H1 (cell line): ENCODE results near the gene C22orf31. TPM values are rescaled to one million over a fixed set of nuclear protein-coding genes. Genes with fewer than 3 reads are reported as not detected.
A peak's percentile ranks its signal among the peaks of the same experiment; 100 is the strongest.

Experiments used
- CTCF ChIA-PET: fragments of 300-600 bp; sonication (Branson Sonifier 250); formaldehyde crosslinking; loops from one replicate; lab custom pipeline; 2021; ENCODE audit not compliant: partially characterized antibody; lab: Charles Lee
- POLR2A ChIA-PET: fragments of 300-600 bp; sonication (Branson Sonifier 250); formaldehyde crosslinking; loops from one replicate; lab custom pipeline; 2021; ENCODE audit warnings: inconsistent platforms; ENCODE audit not compliant: partially characterized antibody; lab: Charles Lee
- DNase-seq, 2 experiments: peaks; one replicate each; pipeline versions ENCODE4 v3.0.0 to v3.0.0-alpha.2; 2010 to 2022; ENCODE audit warnings: low spot score in 2 of 2, low read depth in 1 of 2, mixed read lengths in 1 of 2
- FAIRE-seq: peaks from 2 replicates; lab custom pipeline; 2011; peaks lifted over from hg19 to GRCh38; lab: Jason Lieb, UNC
- H2AFZ ChIP-seq: 2 replicates; pipeline ENCODE4 v1.8.1; 2012; ENCODE audit warnings: low read length, inconsistent platforms
- H2AK5ac ChIP-seq: 2 replicates; pipeline ENCODE4 v1.6.1; 2013; ENCODE audit warnings: low read depth, low read length
- H2BK120ac ChIP-seq: replicated peaks from 2 replicates; pipeline ENCODE3; 2013; ENCODE audit warnings: low read depth, low read length, inconsistent platforms
- H2BK12ac ChIP-seq: 2 replicates; pipeline ENCODE4 v1.6.1; 2013; ENCODE audit warnings: low read depth, low read length
- H2BK15ac ChIP-seq: 2 replicates; pipeline ENCODE4 v1.6.1; 2013; ENCODE audit warnings: low read length
- H2BK20ac ChIP-seq: 2 replicates; pipeline ENCODE4 v1.6.1; 2013; ENCODE audit warnings: low read length
- H2BK5ac ChIP-seq: 2 replicates; pipeline ENCODE4 v1.6.1; 2013; ENCODE audit warnings: low read depth, low read length
- H3K14ac ChIP-seq: 2 replicates; pipeline ENCODE4 v1.6.1; 2013; ENCODE audit warnings: inconsistent platforms; ENCODE audit not compliant: insufficient read length
- H3K18ac ChIP-seq: 2 replicates; pipeline ENCODE4 v1.6.1; 2013; ENCODE audit warnings: low read length; ENCODE audit errors: extremely low read depth
- H3K23ac ChIP-seq: 2 replicates; pipeline ENCODE4 v1.6.1; 2013; ENCODE audit warnings: inconsistent platforms; ENCODE audit not compliant: insufficient read length
- H3K23me2 ChIP-seq: 2 replicates; pipeline ENCODE4 v1.6.1; 2013; ENCODE audit warnings: low read depth, low read length
- H3K27ac ChIP-seq: 2 replicates; pipeline ENCODE4 v1.6.1; 2011; ENCODE audit warnings: low read depth, low read length, inconsistent platforms
- H3K27me3 ChIP-seq, 4 experiments: replicated peaks in 1 of 4; 1 replicate in 1 of 4; 2 replicates in 3 of 4; pipeline versions ENCODE4 v1.6.1 to v1.8.1; 2011 to 2013; ENCODE audit warnings: low read length in 3 of 4, mild to moderate bottlenecking in 3 of 4, inconsistent platforms in 2 of 4, mixed read lengths in 2 of 4, moderate library complexity in 1 of 4; ENCODE audit not compliant: control insufficient read depth in 3 of 4, insufficient read depth in 3 of 4; ENCODE audit errors: extremely low read depth in 1 of 4
- H3K36me3 ChIP-seq, 4 experiments: 2 replicates each; pipeline versions ENCODE4 v1.6.1 to v1.8.1; 2011 to 2013; ENCODE audit warnings: mild to moderate bottlenecking in 4 of 4, low read length in 3 of 4, moderate library complexity in 2 of 4, control low read depth in 1 of 4, inconsistent platforms in 1 of 4; ENCODE audit not compliant: insufficient read depth in 4 of 4, control insufficient read depth in 2 of 4
- H3K4ac ChIP-seq: replicated peaks from 2 replicates; pipeline ENCODE3; 2013; ENCODE audit warnings: low read length, low read depth, mixed read lengths, inconsistent platforms; ENCODE audit not compliant: insufficient read length
- H3K4me1 ChIP-seq, 4 experiments: replicated peaks in 1 of 4; 1 replicate in 1 of 4; 2 replicates in 3 of 4; pipeline versions ENCODE4 v1.6.1 to v1.8.1; 2011 to 2013; ENCODE audit warnings: low read length in 3 of 4, inconsistent platforms in 2 of 4, mixed read lengths in 1 of 4; ENCODE audit not compliant: insufficient read depth in 4 of 4, control insufficient read depth in 3 of 4
- H3K4me2 ChIP-seq, 2 experiments: 2 replicates each; pipeline versions ENCODE4 v1.6.1 to v1.8.1; 2011 to 2013; ENCODE audit warnings: low read depth in 2 of 2, low read length in 2 of 2, control low read depth in 1 of 2, inconsistent platforms in 1 of 2, mild to moderate bottlenecking in 1 of 2; ENCODE audit not compliant: insufficient read depth in 1 of 2
- H3K4me3 ChIP-seq, 4 experiments: fragments of 200-600, 300-600 bp in 1 of 4; sonication (generic), shearing (Covaris generic), sonication (Bioruptor Twin) in 1 of 4; 2 replicates each; pipeline versions ENCODE4 v1.5.1 to v1.8.1; 2011 to 2016; ENCODE audit warnings: low read length in 4 of 4, low read depth in 3 of 4, control low read depth in 2 of 4, inconsistent platforms in 2 of 4, mild to moderate bottlenecking in 2 of 4, mixed read lengths in 1 of 4, moderate library complexity in 1 of 4; ENCODE audit not compliant: insufficient read depth in 2 of 4; ENCODE audit errors: extremely low read depth in 1 of 4
- H3K56ac ChIP-seq: replicated peaks from 2 replicates; pipeline ENCODE3; 2013; ENCODE audit warnings: low read depth, mild to moderate bottlenecking, mixed read lengths, low read length, inconsistent platforms; ENCODE audit not compliant: insufficient read length
- H3K79me1 ChIP-seq: 2 replicates; pipeline ENCODE4 v1.6.1; 2013; ENCODE audit warnings: low read depth, low read length, control low read depth
- H3K79me2 ChIP-seq, 2 experiments: 2 replicates each; pipeline versions ENCODE4 v1.6.1 to v1.8.1; 2012 to 2013; ENCODE audit warnings: low read length in 2 of 2, mild to moderate bottlenecking in 2 of 2, inconsistent platforms in 1 of 2; ENCODE audit not compliant: insufficient read depth in 2 of 2, control insufficient read depth in 1 of 2
- H3K9ac ChIP-seq, 4 experiments: replicated peaks in 1 of 4; 1 replicate in 1 of 4; 2 replicates in 3 of 4; pipeline versions ENCODE4 v1.6.1 to v1.8.1; 2011 to 2013; ENCODE audit warnings: low read depth in 3 of 4, low read length in 3 of 4, control low read depth in 2 of 4, mild to moderate bottlenecking in 2 of 4, moderate library complexity in 2 of 4, inconsistent platforms in 1 of 4; ENCODE audit errors: extremely low read depth in 1 of 4
- H3K9me3 ChIP-seq, 2 experiments: 2 replicates each; pipeline versions ENCODE4 v1.6.1 to v1.8.1; 2012 to 2013; ENCODE audit warnings: mild to moderate bottlenecking in 2 of 2, moderate library complexity in 2 of 2, control low read depth in 1 of 2, inconsistent platforms in 1 of 2, low read depth in 1 of 2, low read length in 1 of 2, mixed read lengths in 1 of 2; ENCODE audit not compliant: insufficient read depth in 2 of 2
- H4K20me1 ChIP-seq, 2 experiments: replicated peaks in 1 of 2; 2 replicates each; pipeline versions ENCODE3 to v1.8.1; 2011 to 2013; ENCODE audit warnings: inconsistent platforms in 2 of 2, low read length in 2 of 2, mild to moderate bottlenecking in 1 of 2; ENCODE audit not compliant: insufficient read depth in 2 of 2, control insufficient read depth in 1 of 2
- H4K5ac ChIP-seq: 2 replicates; pipeline ENCODE4 v1.6.1; 2013; ENCODE audit warnings: low read length, low read depth, mixed read lengths, inconsistent platforms; ENCODE audit not compliant: insufficient read length
- H4K8ac ChIP-seq: 2 replicates; pipeline ENCODE4 v1.8.0; 2013; ENCODE audit warnings: mild to moderate bottlenecking, moderate library complexity, low read length, inconsistent platforms; ENCODE audit not compliant: insufficient read depth; ENCODE audit errors: extremely low read depth
- H4K91ac ChIP-seq: replicated peaks from 2 replicates; pipeline ENCODE3; 2013; ENCODE audit warnings: low read length, mixed read lengths, inconsistent platforms; ENCODE audit not compliant: insufficient read length
- BCL11A ChIP-seq, 2 experiments: IDR thresholded peaks; one replicate each; pipeline ENCODE4 v1.6.1; 2011; ENCODE audit warnings: low read depth in 2 of 2, low read length in 2 of 2, mild to moderate bottlenecking in 2 of 2
- CTBP2 ChIP-seq: IDR thresholded peaks from 2 replicates; pipeline ENCODE4 v1.7.0; 2011; ENCODE audit warnings: borderline replicate concordance, mild to moderate bottlenecking, moderate library complexity, mixed read lengths, low read length; ENCODE audit not compliant: insufficient read depth, insufficient read length
- HDAC6 ChIP-seq: IDR thresholded peaks from one replicate; pipeline ENCODE4 v1.7.1; 2012; ENCODE audit warnings: low read depth, mild to moderate bottlenecking, inconsistent platforms, low read length, moderate library complexity
- KDM4A ChIP-seq: IDR thresholded peaks from one replicate; pipeline ENCODE4 v1.7.1; 2012; ENCODE audit warnings: low read depth, mild to moderate bottlenecking, moderate library complexity, low read length, inconsistent platforms; ENCODE audit not compliant: severe bottlenecking
- SAP30 ChIP-seq: fragments of 300-600 bp; sonication (generic); IDR thresholded peaks from 2 replicates; pipeline ENCODE4 v1.7.1; 2012; ENCODE audit warnings: low read length, moderate library complexity, mild to moderate bottlenecking, inconsistent platforms; ENCODE audit not compliant: insufficient read depth, insufficient replicate concordance
- TBP ChIP-seq: IDR thresholded peaks from 2 replicates; pipeline ENCODE4 v1.6.1; 2011; ENCODE audit warnings: low read depth, low read length, improper control_type of control experiment
- TCF12 ChIP-seq: IDR thresholded peaks from 2 replicates; pipeline ENCODE4 v1.6.1; 2011; ENCODE audit warnings: low read depth, mild to moderate bottlenecking, low read length
- WGBS, 2 experiments: shearing (Covaris generic) in 1 of 2; methylation state at CpG; one replicate each; pipeline versions ENCODE4 v1.1.6 to v1.1.7; 2013 to 2015; ENCODE audit warnings: low lambda C conversion rate in 2 of 2, mixed read lengths in 2 of 2, inconsistent platforms in 1 of 2, low coverage in 1 of 2, missing lambda C conversion rate in 1 of 2; ENCODE audit not compliant: insufficient replicate concordance in 2 of 2, insufficient coverage in 1 of 2, insufficient read length in 1 of 2; ENCODE audit errors: extremely low coverage in 1 of 2, missing lambda C conversion rate in 1 of 2; 5-methylcytosine and 5-hydroxymethylcytosine counted together
- polyA plus RNA-seq, 7 experiments: library from polyadenylated mRNA; depleted of rRNA in 3 of 7; stranded (reverse) in 5 of 7; unstranded in 2 of 7; fragments of >200 nt in 5 of 7; fragments of 200-250 nt in 2 of 7; gene quantifications; 1 replicate in 5 of 7; 2 replicates in 1 of 7; 4 replicates in 1 of 7; pipeline versions ENCODE4 v1.2.1 to v1.2.3, GENCODE V29; 2011 to 2013; ENCODE audit warnings: missing spikeins in 2 of 7, mixed read lengths in 2 of 7
- total RNA-seq: library from RNA; stranded (reverse); fragmentation: NEBNext Ultra II Directional; extraction: Animal tissue kit (Norgen Biotek cat#: 25700); gene quantifications from 2 replicates; pipeline ENCODE4 v1.2.1, GENCODE V29; 2021
- TF ChIP-seq, protein P1 (sequence below): IDR thresholded peaks from 2 replicates; pipeline ENCODE4 v1.6.1; 2012; ENCODE audit warnings: low read length, inconsistent platforms
- TF ChIP-seq, protein P2 (sequence below): IDR thresholded peaks from 2 replicates; pipeline ENCODE4 v1.6.1; 2012; ENCODE audit warnings: inconsistent platforms

Gene C22orf31
- total and polyA plus RNA-seq, 2 of the 8 experiments (the other 6 are each of a cell fraction or from before 2014, with no cell fraction given) = not detected

DNA sequence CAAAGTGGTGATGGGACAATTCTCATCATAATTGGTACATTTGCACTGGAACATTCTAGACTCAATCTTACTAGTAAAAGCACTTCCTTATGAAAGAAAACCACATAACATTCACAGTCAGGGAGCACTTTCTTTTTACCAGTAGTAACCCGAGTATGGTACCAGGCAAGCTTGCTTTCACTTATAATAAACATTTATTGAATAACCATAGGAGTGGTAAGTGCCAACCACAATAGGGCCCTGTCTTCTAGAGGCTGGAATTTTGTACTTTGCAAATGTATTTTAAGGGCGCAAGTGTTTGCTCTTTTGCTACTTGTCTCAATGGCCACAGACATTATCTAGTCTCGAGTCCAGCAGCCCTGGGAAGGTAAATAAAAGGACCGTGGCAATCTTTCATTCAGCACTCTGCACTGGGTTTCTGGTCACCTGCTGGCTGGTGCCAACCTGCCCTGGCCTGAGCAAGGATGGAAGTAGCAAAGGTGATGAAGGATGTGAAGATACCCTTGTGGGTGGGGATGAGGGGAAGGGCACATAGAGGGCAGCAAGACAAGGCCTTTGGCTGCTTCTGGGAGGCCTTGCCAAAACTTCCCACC lies 24.2 kb downstream of the C22orf31 start:
- H2BK20ac ChIP-seq = 0 out of 2 replicates have a peak overlapping the region, but pooled peaks have one; percentile 15
- DNase-seq (no peak), FAIRE-seq (no peak)
- no peak overlapping the region for H2BK12ac ChIP-seq
- peaks cover 0 to 26% of the 10 kb centered on the region in 2 experiments; a peak in 2 of 4 replicates for H3K79me2 ChIP-seq
- no peak overlapping the region for H2AK5ac ChIP-seq
- no peaks in the 10 kb centered on the region for H3K23me2 ChIP-seq
- no peak overlapping the region for H3K14ac ChIP-seq
- no peaks in the 10 kb centered on the region for H3K9me3 ChIP-seq
- peaks cover 0 to 8% of the 10 kb centered on the region in 2 experiments for H4K20me1 ChIP-seq
- no peak overlapping the region for H2BK15ac ChIP-seq
- no peak overlapping the region for H4K91ac ChIP-seq
- no peak overlapping the region for H2BK5ac ChIP-seq
- TF ChIP-seq CTBP2 (no peak), KDM4A (no peak), TCF12 (no peak), HDAC6 (no peak), BCL11A (IDR thresholded peaks at IDR 0.05; ENCODE audit: low read depth in 2 of 2, low read length in 2 of 2) (no peak), TBP (no peak), SAP30 (no peak)
- TF ChIP-seq, protein P1, sequence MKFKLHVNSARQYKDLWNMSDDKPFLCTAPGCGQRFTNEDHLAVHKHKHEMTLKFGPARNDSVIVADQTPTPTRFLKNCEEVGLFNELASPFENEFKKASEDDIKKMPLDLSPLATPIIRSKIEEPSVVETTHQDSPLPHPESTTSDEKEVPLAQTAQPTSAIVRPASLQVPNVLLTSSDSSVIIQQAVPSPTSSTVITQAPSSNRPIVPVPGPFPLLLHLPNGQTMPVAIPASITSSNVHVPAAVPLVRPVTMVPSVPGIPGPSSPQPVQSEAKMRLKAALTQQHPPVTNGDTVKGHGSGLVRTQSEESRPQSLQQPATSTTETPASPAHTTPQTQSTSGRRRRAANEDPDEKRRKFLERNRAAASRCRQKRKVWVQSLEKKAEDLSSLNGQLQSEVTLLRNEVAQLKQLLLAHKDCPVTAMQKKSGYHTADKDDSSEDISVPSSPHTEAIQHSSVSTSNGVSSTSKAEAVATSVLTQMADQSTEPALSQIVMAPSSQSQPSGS = no peak
- TF ChIP-seq, protein P2, sequence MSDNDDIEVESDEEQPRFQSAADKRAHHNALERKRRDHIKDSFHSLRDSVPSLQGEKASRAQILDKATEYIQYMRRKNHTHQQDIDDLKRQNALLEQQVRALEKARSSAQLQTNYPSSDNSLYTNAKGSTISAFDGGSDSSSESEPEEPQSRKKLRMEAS = no peak
- H4K8ac ChIP-seq = no peak overlapping the region; the same call in 1 of the 2 replicates
- no peak overlapping the region for H3K4me2 ChIP-seq
- ChIA-PET POLR2A (interaction anchor here (0.9 to 1.0 kb wide), 2 partner anchors 17 to 51 kb away, joined by 3 read pairs; no protein-coding TSS in a partner anchor), CTCF (interaction anchor here (0.7 to 5.8 kb wide), 7 partner anchors 17 to 186 kb away, joined by 3 to 67 read pairs (median 3); no protein-coding TSS in a partner anchor)
- H2BK120ac ChIP-seq = no peak overlapping the region
- H3K79me1 ChIP-seq = peaks cover 13% of the 10 kb centered on the region
- H4K5ac ChIP-seq = no peak overlapping the region
- no peak overlapping the region for H3K9ac ChIP-seq
- no peak overlapping the region for H3K18ac ChIP-seq
- no peak overlapping the region for H3K4ac ChIP-seq
- no peak overlapping the region for H3K27ac ChIP-seq
- no peak overlapping the region for H3K4me3 ChIP-seq
- no peak overlapping the region for H3K23ac ChIP-seq
- no peaks in the 10 kb centered on the region for H3K27me3 ChIP-seq
- peaks cover 0 to 6% (median under 1%) of the 10 kb centered on the region in 4 experiments; a peak in 4 of 7 replicates for H3K4me1 ChIP-seq
- H3K36me3 ChIP-seq = no peaks in the 10 kb centered on the region
- no peak overlapping the region for H3K56ac ChIP-seq
- H2AFZ ChIP-seq = no peak overlapping the region
- WGBS, 2 experiments = 86% methylated on average over 4 of the region's 4 CpGs; no CpG with 5 or more reads in 1 of the 2 experiments
